Measurements from ENCODE around the gene RNF166.

The RNF166 gene

GRCh38 chr16:88697116-88697830, 8.9 kb downstream of the RNF166 start:
- no peak overlapping the region for H3K4me3 ChIP-seq (ENCODE audit: low read length)
- no peak for DNase-seq (ENCODE audit: low read depth, low spot score)

- no peak overlapping the region for H3K4me3 ChIP-seq (ENCODE audit: low read length)
- no peak for DNase-seq (ENCODE audit: low read depth, low spot score)
Observed at GRCh38 chr16:88696441-88696840, 9.8 kb downstream of the RNF166 start.

GRCh38 chr16:88695753-88696152, 10.5 kb downstream of the RNF166 start:
- H3K4me3 ChIP-seq (ENCODE audit: low read length) = no peak overlapping the region
- DNase-seq (ENCODE audit: low read depth, low spot score) = no peak

DNA sequence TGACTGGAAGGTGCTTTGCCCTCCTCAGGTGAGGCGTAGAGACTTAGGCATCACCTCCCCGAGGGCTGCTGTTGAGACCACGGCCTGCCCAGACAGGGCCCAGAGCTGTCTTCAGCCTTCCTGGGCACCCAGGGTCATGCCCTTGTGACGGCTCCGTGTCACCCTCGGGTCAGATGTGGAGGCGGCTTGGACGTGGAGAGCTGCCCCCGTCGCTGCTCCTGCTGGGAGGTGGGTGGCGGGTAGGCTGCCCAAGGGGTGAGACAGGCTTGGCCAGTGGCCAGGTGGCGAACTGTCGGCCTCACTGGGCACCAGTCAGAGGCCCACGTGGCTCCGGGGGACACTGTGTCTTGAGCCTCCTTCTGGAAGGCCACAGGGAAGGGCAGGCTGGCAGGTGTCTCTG, 11.0 kb downstream of the RNF166 start:
- no peak for DNase-seq (ENCODE audit: low read depth, low spot score)
- no peak overlapping the region for H3K4me3 ChIP-seq (ENCODE audit: low read length)

DNA sequence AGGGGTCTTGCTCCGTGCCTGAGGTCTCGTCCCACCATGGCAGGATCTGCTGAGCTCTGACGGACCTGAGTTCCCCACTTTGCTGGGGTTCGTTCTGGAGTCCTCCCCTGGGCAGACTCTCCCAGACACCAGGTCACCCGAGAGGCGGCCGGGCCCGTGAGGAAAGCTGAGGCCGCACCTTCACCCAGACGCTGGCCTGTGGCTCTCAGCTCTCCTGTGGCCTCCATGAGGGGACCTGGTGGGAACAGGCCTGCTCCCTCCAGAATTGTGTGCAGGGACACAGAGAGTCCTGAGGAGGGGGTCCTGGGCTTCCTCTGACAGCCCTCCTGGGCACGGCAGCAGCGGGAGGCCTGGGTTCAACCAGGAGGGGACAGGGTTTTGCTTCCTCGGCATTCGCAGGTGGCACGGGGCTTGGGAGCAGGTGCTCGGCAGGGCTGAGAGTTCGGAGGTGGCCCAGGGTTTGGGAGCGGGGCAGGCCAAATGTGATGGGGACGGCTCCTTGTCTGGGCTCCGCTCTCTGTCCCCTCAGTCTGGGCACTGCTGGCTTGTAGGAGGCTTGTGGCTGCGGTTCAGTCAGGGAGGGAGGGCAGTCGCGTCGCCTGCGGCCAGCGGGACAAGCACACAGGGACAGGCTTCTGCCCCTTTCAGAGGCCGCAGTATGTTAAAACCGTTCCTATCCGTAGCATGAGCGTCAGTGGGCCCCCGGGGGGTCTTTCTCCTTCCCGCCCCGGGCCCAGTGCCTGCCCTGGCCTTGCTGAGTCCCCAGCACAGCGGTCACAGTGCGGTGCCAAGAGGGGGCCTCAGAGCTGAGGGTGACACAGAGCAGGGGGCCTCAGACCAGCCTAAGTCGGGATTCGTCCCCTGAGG, 11.8 kb downstream of the RNF166 start:
- no peak for DNase-seq (ENCODE audit: low read depth, low spot score)
- H3K4me3 ChIP-seq (ENCODE audit: low read length) = no peak overlapping the region

DNA sequence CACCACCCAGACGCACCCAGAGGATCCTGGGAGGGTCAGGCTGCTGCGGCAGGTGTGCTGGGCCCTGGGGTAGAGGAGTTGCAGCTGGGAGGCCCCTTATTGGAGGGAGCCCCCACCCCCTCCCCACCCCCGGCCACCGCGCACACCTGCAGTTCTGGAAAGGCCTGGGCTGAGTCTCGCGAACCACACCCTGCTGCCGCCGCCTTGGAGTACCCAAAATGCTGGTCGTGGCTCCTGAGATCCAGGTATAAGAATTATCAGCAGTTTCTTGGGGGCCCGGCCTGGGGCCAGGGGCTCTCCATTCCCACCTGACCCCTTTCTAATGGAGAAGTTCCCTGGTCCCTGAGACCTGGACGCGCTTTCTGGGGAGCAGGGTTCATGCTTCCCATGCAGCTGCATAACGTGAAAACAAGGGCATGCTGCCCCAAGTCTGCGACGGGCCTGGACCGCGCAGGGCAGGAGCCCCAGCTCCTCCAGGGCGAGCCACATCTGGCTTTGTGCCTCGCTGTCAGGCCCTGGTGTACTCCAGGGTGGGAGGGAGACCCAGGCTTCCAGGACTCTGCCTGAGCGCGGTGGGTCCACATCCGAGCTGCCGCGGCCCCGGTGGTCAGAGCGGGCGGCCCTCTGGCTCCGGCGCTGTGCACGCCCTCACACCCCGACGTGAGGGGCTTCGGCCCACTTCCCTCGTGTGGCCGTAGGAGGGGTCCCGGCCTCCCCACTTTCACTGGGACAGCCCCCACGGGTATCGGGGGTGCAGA, 12.6 kb downstream of the RNF166 start:
- DNase-seq (ENCODE audit: low read depth, low spot score) = no peak
- H3K4me3 ChIP-seq (ENCODE audit: low read length) = no peak overlapping the region

DNA sequence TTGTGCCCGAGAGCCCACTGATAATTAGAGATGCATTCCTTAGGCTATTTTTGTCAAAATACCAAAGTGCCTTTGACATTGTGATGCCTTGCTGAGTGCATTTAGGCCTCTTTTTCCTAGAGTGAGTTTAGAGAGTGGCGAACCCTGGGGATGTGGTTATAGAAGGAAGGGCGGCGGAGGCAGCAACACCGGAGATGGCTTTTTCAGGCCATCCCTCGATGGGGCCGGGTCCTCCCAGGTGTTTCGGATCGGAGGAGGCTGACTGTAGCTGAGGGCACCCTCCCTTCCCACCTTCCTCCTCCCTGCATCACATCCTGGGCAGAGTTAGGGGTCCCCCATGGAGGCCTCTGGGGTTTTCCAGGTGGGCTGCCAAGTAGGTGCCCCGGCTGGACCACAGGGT, 13.3 kb downstream of the RNF166 start:
- H3K4me3 ChIP-seq (ENCODE audit: low read length) = no peak overlapping the region
- DNase-seq (ENCODE audit: low read depth, low spot score) = no peak

GRCh38 chr16:88691924-88692560, 14.2 kb downstream of the RNF166 start:
- H3K4me3 ChIP-seq (ENCODE audit: low read length) = no peak overlapping the region
- no peak for DNase-seq (ENCODE audit: low read depth, low spot score)

DNA sequence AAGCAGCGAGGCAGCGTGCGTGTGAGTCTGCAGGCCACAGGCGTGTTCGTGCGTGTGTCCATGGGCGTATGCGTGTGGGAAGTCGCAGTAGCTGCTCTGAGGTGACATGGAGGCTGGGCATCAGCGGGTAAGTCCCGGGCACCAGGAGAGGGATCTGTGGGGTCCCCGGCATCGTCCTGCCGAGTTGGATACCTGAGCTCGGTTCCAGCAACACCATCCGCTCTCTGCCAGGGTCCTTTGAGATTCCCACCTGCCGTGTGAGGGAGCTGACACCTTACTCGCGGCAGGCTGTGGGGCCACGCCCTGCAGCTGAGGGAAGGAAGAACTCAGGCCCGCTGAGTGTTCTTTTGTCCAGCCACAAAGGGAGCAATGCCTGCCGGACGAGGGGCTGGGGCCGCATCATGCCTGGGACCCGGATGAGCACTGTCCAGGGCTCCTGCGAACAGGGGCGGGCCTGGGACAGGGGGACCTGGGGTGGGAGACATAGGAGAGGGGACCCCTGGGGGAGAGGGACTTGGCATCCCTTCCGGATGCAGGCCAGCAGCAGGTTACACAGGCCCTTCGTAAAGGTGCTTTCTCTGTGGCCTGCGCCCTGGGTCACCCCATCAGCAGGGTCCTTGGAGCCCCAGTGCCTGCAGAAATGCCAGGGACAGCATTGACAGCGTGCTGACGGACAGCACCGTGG, 14.9 kb downstream of the RNF166 start:
- DNase-seq (ENCODE audit: low read depth, low spot score) = no peak
- no peak overlapping the region for H3K4me3 ChIP-seq (ENCODE audit: low read length)

- no peak overlapping the region for H3K4me3 ChIP-seq (ENCODE audit: low read length)
- DNase-seq (ENCODE audit: low read depth, low spot score) = no peak
Observed at GRCh38 chr16:88690341-88691128, 15.7 kb downstream of the RNF166 start.

DNA sequence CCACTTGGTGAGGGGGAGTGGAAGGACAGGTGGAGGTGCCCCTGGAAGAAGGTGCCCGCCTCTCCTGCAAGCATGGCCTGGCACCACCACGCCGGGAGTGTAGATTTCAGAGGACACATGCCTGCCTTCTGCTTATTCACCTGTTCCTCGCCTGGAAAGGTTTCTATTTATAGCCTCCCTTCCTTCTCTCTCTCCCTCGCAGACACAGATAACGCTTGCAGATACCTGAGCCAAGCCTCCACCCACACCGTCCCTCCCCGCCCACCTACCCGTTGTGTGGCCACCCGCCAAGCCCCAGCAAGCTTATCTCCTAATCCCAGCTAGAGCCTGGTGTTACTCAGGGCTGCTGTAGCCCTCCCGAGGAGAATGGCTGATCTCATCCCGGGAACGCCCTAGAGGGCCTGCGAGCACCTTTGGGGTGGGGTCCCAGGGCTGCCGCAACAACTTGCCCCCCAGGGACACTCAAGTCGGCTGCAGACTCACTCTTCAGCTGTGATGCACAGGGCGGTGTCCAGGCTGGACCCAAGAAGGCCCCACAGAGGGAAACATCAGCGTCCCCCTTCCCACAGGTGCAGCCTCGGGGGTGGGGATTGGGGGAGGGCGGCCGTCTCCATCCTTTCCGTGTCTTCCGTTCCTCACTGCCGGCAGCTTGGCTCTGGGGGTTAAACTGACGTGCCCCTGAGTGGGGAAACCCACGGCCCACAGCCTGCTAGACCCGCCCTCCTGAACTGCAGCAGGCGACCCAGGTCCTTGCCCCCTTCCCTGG, 18.0 kb downstream of the RNF166 start:
- H3K4me3 ChIP-seq (ENCODE audit: low read length) = no peak overlapping the region
- DNase-seq (ENCODE audit: low read depth, low spot score) = no peak

DNA sequence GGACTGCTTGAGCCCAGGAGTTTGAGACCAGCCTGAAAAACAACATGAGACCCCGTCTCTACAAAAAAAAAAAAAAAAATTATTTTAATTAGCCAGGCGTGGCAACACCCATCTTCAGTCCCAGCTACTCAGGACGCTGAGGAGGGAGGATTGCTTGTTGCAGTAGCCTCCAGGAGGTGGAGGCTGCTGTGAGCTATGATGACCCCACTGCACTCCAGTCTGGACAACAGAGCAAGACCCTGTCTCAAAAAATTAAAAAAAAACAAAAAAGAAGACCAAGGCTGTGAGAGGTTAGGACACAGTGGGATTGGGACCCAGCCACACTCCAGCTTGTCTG, 18.6 kb downstream of the RNF166 start:
- no peak for DNase-seq (ENCODE audit: low read depth, low spot score)
- H3K4me3 ChIP-seq (ENCODE audit: low read length) = no peak overlapping the region

DNA sequence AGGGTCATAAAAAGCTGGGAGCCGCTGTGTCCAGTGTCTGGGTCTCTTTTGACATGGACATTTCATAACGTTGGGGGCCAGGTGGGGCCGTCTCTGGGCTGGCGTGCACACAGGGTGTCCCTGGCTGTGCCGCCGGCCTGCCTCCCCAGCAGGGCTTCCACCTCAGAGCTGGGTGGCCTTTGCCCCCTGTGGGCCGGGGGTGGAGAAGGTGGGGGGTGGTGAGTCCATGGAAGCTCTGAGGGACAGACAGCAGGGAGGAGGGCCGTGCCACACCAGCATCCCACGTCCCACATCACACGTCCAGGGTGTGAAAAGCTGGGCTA, 19.0 kb downstream of the RNF166 start:
- DNase-seq (ENCODE audit: low read depth, low spot score) = no peak
- no peak overlapping the region for H3K4me3 ChIP-seq (ENCODE audit: low read length)

GRCh38 chr16:88686439-88687253, 19.6 kb downstream of the RNF166 start, which contains the start of gene SNAI3:
Gene SNAI3 (minus strand): TSS chr16:88686507. CDS start chr16:88686406, 101 bp downstream.
- H3K4me3 ChIP-seq (ENCODE audit: low read length) = peak within 1 kb of the TSS; percentile 52
- no peak for DNase-seq (ENCODE audit: low read depth, low spot score)

DNA sequence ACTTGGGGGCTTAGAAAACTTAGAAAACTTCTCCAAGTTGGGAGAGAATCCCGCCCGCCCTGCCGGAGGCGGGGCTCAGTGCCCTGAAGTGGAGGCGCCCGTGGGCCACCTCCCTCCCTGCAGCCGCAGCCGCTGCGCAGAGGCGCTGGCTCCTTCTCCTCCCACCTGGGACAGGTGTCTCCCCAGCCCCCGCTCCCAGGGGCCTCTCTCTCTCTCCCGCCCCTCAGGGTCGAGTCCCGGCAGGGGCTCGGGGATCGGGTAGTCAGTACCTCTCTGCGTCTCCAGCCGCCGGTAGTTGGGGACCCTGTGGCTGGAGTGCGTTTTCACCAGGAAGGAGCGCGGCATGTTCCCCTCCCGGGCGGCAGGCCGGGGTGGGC, 20.2 kb downstream of the RNF166 start:
- DNase-seq (ENCODE audit: low read depth, low spot score) = no peak
- H3K4me3 ChIP-seq (ENCODE audit: low read length) = peak overlapping the region; percentile 52

- peak overlapping the region; percentile 52 for H3K4me3 ChIP-seq (ENCODE audit: low read length)
- no peak for DNase-seq (ENCODE audit: low read depth, low spot score)
Observed at GRCh38 chr16:88685156-88686061, 20.8 kb downstream of the RNF166 start.

Data from Jurkat, Clone E6-1 (cell line).